NOMO-1 treated with DMSO at 0.1 percent for 48 hours (cell line): Measurements from ENCODE around the gene TCFL5.

ENCODE experiments used
- DNase-seq: peaks from one replicate; lab custom pipeline; 2025; ENCODE audit not compliant: unreplicated experiment; lab: John Stamatoyannopoulos, UW

The TCFL5 gene

GRCh38 chr20:62896526-62896925 is 34.9 kb upstream of the TCFL5 start:
- DNase-seq: no peak

DNA sequence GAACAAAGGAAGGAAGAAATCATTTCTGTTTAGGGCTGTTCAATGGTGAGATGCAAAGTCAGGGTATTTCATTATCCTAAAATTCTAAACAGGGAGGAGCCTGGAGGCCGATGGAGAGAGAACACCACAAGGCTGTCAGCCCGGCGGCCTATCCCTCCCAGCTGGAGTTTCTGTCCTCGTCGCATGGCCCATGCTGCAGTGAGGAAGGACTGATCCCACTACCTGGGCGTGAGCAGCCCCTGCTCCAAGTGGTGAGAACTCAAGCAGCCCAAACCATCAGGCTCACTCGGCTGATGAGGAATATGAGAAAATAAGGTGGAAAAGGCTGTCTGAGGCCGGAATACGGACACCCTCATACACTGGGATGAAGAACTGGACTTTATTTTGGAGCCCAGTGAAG is 33.9 kb upstream of the TCFL5 start:
- DNase-seq: no peak

DNA sequence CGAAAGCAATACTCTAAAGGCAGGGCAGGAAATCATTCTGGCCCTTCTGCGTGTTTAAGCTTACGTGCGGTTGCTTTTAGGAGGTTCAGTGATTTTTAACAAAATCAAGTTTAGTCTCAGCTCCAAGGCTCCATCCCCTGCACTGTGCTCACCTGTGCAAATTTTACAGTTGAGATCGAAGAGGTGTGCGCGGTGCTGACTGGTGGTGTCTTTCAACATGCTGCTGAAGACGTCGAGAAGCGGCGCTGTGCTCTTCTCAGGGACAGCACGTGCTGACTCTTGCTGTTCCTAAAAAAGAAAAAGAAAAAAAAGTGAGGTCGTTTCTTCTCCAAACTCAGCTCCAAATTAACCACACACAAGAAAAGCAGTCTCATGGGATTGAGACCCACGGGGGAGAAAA is 32.6 kb upstream of the TCFL5 start:
- no peak for DNase-seq

GRCh38 chr20:62893700-62894099 is 32.1 kb upstream of the TCFL5 start:
- DNase-seq: no peak

- DNase-seq: no peak
Observed at GRCh38 chr20:62892348-62893304, 31.0 kb upstream of the TCFL5 start.

GRCh38 chr20:62891111-62891510 is 29.5 kb upstream of the TCFL5 start:
- DNase-seq: no peak

DNA sequence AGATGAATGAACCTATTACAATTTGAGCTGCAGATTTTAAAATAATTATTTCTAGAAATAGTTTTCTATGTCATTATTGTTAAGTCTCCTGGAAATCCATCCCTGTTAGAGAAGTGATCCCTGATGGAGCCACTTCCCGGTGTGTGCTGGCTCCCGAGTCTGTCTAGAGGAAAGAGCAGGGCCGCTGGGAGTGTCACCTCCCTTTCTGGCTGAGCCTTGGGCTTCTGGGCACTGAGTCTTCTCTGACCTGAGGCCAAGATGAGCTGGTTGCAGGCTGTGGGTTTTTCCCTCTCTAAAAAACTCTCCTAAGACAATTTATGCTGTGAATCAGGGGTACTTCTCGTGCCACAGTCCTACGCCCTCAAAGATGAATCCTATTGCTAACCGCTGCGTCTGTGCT is 28.8 kb upstream of the TCFL5 start:
- no peak for DNase-seq

DNA sequence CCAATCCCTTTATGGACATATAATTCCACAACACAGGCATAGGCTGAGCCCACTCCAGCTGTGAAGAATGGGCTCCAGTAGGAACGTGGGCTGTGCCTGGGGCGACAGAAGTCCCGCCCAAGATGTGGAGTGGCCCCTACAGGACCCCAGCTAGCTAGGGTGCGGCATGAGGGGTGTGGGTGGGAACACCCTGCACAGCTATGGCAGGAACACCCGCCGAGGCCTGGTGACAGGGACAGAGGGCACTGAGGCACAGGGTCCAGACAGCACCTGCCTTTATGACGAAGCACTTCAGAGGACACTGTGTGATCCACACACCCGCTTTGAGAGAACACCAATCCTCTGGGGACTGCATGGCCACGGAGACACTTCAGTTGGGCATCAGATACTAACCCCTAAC is 28.2 kb upstream of the TCFL5 start:
- no peak for DNase-seq

- DNase-seq: no peak
Observed at GRCh38 chr20:62889411-62889810, 27.8 kb upstream of the TCFL5 start.

- no peak for DNase-seq
Observed at GRCh38 chr20:62888910-62889309, 27.3 kb upstream of the TCFL5 start.

DNA sequence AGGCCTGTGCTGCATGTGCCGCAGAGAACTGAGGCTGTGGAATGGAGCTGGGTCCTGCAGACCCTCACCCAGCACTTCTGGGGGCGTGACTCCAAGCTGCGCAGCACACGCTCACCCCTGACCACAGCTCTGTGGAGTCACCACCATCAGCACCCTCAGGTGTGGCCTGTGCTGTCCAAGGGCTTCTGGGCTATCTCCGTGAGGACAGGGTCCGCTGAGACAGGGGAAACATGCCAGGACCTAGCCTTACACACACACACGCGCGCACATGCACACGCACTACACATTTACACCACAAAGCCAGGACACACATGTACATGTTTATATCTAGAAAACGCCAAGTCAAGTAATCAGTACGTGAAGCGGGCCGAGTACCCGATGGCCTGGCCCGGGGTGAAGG is 26.8 kb upstream of the TCFL5 start:
- no peak for DNase-seq

DNA sequence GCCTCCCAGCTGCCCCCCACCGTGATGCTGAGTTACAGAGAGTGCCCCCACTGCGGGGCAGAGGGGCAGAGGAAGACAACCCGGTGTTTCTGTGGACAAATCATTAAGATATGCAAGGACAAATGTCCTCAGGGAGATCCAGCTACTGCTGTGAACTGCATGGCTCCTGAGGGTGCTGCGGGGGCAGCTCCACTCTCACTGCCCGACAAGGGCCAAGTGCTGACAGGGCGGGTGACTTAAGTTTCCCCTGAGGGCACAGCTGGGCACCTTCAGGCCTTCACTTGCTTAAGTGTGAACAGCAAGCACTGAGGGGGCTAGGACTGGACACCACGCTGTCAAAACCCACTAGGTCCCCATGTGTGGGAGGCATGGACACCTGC is 26.2 kb upstream of the TCFL5 start:
- no peak for DNase-seq

DNA sequence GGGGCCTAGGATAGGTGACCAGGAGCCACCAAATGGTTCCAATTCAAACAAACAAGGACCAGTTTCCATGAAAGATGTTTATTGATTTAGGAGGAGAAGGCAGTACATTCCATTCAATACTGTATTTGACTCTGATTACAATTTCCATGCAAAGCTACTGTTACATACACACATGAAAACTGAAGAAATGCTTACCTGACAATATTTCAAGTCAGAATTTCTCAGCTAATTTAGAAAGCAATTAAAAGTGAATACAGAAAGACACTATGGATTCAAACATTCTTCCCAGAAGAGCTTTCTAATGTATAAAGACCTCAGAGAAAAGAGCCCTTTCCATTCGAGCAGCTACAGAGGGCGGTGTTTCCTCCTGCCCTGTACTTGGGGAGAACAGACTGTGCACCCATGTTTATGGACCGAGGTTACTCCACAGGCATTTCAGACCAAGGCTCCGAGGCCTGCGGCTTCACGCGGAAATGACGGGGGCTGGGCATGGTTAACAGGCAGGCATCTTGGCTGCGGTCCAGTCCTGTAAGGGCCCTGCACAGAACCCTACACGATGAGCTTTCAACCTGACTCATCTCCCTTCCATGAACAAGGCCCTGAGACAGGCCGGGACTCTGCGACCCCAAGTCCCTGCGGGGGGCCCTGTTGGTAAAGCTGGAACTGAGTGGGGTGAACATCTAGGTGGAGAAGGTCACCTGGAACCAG is 25.7 kb upstream of the TCFL5 start:
- peak; percentile 40 for DNase-seq

DNA sequence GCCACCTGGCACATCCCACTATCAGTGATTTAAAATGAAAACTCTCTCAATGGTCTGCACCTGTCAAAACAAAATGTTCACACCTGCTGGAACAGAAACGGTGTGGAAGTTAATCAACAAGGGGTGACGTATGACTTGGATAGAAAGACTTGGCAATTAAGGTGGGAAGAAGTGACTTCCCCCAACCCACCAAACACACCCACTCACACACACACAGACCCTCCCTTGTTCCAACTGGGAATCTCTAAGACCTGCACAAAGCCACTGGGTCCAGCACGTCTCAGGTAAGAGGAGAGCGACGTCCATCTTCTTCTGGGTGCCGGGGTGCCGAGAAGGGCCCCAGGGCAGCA is 25.1 kb upstream of the TCFL5 start:
- no peak for DNase-seq

- no peak for DNase-seq
Observed at GRCh38 chr20:62885896-62886708, 24.5 kb upstream of the TCFL5 start.

- DNase-seq: no peak
Observed at GRCh38 chr20:62885046-62885895, 23.6 kb upstream of the TCFL5 start.

GRCh38 chr20:62884556-62884955 is 22.9 kb upstream of the TCFL5 start:
- no peak for DNase-seq

GRCh38 chr20:62882426-62882825 is 20.8 kb upstream of the TCFL5 start:
- DNase-seq: no peak

DNA sequence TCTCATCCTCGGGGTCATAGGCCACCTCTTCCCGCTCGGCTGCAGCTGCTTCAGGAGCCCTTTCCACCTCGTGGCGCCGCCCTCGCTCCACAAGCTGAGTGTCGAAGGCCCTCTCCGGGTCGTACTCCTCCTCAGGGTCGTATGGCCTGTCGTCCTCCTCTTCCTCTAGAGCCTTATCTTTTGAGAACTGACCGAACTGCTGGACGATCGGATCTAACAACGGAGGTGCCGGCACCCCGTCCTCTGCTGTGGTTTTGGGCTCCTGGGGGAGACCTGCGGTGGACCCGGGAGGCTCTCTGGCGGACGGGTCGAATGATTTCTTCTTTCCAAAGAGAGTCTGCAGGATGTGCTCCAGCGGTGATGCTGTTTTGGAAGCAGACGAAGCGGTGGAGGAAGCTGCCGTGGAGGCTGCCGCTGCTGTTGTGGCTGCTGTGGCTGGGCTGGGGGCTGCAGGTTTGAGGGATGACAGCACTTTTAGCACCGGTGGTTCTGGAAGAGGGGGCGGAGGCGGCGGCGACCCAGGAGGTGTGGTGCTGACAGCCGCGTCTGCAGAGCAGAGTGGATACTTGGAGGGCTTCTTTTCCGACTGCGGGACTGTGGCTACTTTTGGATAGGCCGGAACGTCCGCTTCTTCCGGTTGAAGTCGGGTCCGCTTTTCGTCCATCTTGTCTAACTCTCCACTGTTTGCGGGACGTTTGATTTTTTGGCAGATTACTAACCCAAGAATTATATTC is 20.2 kb upstream of the TCFL5 start:
- DNase-seq: no peak
